Duodenal mucosa (tissue), 2 donors: ENCODE measurements around the gene ZNF649.

ENCODE experiments used
- H3K27ac ChIP-seq: one replicate; pipeline ENCODE4 v1.7.0; 2013; ENCODE audit warnings: low read depth, low read length
- H3K27me3 ChIP-seq, 2 donors: one replicate each; pipeline ENCODE4 v1.7.0; 2013; ENCODE audit warnings: low read length in 2 of 2, control low read depth in 1 of 2; ENCODE audit not compliant: insufficient read depth in 2 of 2, control insufficient read depth in 1 of 2
- H3K36me3 ChIP-seq, 2 donors: one replicate each; pipeline ENCODE4 v1.7.0; 2013; ENCODE audit warnings: low read length in 2 of 2, control low read depth in 1 of 2; ENCODE audit not compliant: insufficient read depth in 2 of 2, control insufficient read depth in 1 of 2
- H3K4me1 ChIP-seq, 2 donors: one replicate each; pipeline ENCODE4 v1.7.0; 2013; ENCODE audit warnings: low read length in 2 of 2, control low read depth in 1 of 2; ENCODE audit not compliant: insufficient read depth in 2 of 2, control insufficient read depth in 1 of 2
- H3K4me3 ChIP-seq, 2 donors: one replicate each; pipeline ENCODE4 v1.7.0; 2013; ENCODE audit warnings: low read length in 2 of 2, low read depth in 1 of 2
- H3K9ac ChIP-seq, 2 donors: one replicate each; pipeline ENCODE4 v1.7.0; 2013; ENCODE audit warnings: low read length in 2 of 2, low read depth in 1 of 2
- H3K9me3 ChIP-seq, 2 donors: one replicate each; pipeline ENCODE4 v1.7.0; 2013; ENCODE audit warnings: low read length in 2 of 2, control low read depth in 1 of 2; ENCODE audit not compliant: control insufficient read depth in 1 of 2

Gene ZNF649

DNA sequence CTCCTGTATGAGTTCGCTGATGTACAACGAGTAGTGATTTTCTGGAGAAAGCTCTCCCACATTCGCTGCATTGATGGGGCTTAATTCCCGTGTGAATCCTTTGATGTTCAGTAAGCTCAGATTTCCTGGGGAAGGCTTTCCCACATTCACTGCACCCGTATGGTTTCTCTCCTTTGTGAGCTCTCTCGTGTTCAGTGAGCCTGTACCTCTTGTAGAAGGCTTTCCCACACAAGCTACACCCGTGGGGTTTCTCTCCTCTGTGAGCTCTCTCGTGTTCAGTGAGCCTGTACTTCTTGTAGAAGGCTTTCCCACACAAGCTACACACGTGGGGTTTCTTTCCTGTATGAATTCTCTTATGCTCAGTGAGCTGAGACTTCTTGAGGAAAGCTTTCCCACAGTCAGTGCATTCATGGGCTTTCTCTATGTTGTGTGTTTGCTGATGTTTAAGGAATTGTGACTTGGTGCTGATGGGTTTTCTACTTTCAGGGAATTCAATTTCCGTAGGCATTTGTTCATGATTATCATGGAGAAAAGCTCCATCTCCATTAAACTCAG is 13.5 kb downstream of the ZNF649 start:
- H3K27me3 ChIP-seq: no peaks in the 10 kb centered on the region
- peaks cover 59 to 67% of the 10 kb centered on the region in 2 donors for H3K36me3 ChIP-seq
- H3K27ac ChIP-seq: no peak overlapping the region
- H3K4me1 ChIP-seq: no peaks in the 10 kb centered on the region
- peaks cover 56 to 76% of the 10 kb centered on the region in 2 donors for H3K9me3 ChIP-seq
- H3K9ac ChIP-seq: no peak overlapping the region
- H3K4me3 ChIP-seq: peak overlapping the region in 1 of 2 donors; percentile 7

DNA sequence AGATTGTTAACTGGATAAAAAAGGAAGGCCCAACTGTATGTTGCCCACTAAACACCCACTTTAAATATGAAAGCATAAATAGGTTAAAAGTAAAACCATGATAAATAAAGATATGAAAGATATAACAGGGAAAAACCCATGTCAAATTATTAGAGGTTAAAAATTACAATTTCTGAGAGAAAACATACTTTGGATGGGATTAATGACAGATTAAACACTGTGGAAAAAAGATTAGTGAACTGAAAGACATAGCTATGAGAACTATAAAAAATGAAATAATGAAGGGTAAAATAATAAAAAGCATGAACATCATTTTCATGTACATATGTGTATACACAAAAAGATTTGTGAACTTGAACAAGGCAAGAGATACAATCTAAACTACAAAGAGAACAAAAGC is 14.9 kb downstream of the ZNF649 start:
- H3K4me3 ChIP-seq: no peak overlapping the region
- no peak overlapping the region for H3K9ac ChIP-seq
- H3K4me1 ChIP-seq: no peaks in the 10 kb centered on the region
- no peaks in the 10 kb centered on the region for H3K27me3 ChIP-seq
- H3K9me3 ChIP-seq: peaks cover 55 to 75% of the 10 kb centered on the region in 2 donors
- no peak overlapping the region for H3K27ac ChIP-seq
- peaks cover 51 to 55% of the 10 kb centered on the region in 2 donors for H3K36me3 ChIP-seq

DNA sequence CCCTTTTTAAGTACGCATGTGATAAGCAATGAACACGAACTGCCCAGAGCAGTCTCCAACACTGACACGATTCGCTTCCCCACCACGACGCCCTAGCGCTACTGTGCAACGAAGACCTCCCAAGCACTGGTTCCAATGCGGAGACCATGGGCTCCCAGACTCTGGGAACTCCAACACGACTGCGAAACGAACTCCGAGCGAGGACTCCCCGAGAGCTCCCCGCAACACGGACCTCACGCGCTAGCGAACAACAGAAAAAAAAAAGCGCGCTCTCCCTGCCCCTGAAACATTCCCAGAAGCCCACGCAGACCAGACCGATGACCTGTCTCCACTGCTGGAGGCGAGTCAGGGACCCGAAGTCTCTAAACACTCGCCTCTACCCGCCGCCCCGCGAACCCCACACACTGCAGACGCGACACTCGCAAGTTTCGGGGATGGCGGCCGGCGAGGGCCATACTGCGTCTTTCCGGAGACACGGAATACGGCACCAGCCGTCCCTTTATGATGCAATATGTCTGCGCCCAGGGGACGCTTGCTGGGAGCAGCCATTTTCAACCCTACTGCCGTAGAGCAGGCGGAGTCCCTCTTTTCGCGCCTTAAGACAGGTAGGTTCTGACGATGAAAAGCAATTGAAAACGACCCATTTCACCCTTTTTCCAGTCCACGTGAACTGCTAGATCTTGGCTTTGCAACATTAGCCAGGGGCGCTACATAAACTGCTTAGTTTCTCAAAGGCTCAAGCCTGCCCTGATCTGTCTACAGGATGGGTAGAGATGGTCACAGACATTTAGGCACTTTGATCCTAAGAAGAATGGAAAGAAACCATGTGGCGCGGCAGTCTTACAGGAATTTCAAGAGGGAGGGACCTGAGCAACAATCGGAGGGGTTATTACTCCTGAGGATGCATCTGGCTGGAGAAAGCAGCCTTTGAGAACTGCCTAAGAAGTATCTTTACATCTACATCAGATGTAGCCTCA is 17.0 kb downstream of the ZNF649 start, which contains the start of gene ZNF577:
TSS of gene ZNF577 (minus strand) at position 430 of the 977 bp plus-strand sequence. CDS start 7,569 bp downstream, outside the sequence.
- peak within 1 kb of the TSS; percentile 60 for H3K9ac ChIP-seq
- H3K27me3 ChIP-seq: no peaks in the 10 kb centered on the region
- no peaks in the 10 kb centered on the region for H3K4me1 ChIP-seq
- H3K9me3 ChIP-seq: peaks cover 47 to 60% of the 10 kb centered on the region in 2 donors
- peak within 1 kb of the TSS; percentile 85 to 89 for H3K4me3 ChIP-seq
- H3K27ac ChIP-seq: peak within 1 kb of the TSS; percentile 30
- H3K36me3 ChIP-seq: peaks cover 32 to 33% of the 10 kb centered on the region in 2 donors

DNA sequence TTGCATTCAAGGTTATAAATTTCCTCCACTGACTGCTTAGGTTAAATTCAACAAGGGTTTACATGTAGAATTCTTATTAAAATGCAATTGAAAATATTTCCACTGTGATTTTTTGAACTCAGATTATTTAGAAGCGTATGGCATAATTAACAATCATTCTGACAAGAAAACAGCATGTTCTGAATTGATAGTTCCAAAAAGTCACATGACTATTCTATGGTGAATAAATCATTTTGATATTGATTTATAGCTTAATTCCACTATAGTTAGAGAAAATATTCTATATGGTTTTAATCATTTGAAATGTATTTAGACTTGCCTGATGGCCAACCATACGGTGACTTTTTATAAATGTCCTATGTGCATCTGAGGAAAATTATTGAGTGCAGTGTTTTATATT is 20.1 kb downstream of the ZNF649 start:
- peaks cover 32 to 64% of the 10 kb centered on the region in 2 donors for H3K9me3 ChIP-seq
- no peaks in the 10 kb centered on the region for H3K4me1 ChIP-seq

DNA sequence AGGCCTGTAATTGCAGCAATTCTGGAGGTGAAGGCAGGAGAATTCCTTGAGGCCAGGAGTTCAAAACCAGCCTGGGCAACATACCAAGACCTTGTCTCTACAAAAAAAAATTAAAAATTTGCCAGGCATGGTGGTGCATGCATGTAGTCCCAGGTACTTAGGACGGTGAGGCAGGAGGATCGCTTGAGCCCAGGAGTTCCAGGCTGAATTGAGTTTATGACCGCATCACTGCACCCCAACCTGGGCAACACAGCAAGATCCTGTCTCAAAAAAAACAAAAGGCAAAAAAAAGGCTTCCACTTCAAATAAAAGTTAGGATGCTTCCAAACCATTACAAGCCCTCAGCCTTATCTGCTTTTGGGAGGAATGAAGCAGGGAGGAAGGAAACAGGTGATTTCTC is 22.3 kb downstream of the ZNF649 start:
- no peak overlapping the region for H3K9ac ChIP-seq
- H3K27me3 ChIP-seq: no peaks in the 10 kb centered on the region
- H3K4me1 ChIP-seq: no peaks in the 10 kb centered on the region
- H3K4me3 ChIP-seq: no peak overlapping the region
- H3K9me3 ChIP-seq: peaks cover 30 to 52% of the 10 kb centered on the region in 2 donors
- H3K36me3 ChIP-seq: peaks cover 7 to 20% of the 10 kb centered on the region in 2 donors
- no peak overlapping the region for H3K27ac ChIP-seq

More for the DNA sequence above, 20.1 kb downstream of the ZNF649 start:
- H3K27ac ChIP-seq: no peak overlapping the region
- no peak overlapping the region for H3K4me3 ChIP-seq
- H3K36me3 ChIP-seq: peaks cover 5 to 19% of the 10 kb centered on the region in 2 donors
- no peak overlapping the region for H3K9ac ChIP-seq
- no peaks in the 10 kb centered on the region for H3K27me3 ChIP-seq

DNA sequence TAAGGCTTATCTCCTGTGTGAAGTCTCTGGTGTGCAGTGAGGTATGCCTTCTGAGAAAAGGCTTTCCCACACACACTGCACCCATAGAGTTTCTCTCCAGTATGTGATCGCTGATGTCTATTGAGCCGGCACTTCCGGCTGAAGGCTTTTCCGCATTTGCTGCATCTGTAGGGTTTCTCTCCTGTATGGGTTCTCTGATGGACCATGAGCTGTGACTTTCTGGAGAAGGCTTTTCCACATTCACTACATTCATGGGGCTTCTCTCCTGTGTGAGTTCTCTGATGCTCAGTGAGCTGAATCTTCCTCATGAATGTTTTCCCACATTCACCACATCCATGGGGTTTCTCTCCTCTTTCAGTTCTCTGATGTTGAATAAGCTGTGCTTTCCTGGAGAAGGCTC is 31.7 kb downstream of the ZNF649 start:
- Histone ChIP-seq H3K9ac (no peak overlapping the region), H3K4me1 (no peaks in the 10 kb centered on the region), H3K27me3 (no peaks in the 10 kb centered on the region), H3K36me3 (peaks cover 31 to 43% of the 10 kb centered on the region in 2 donors), H3K9me3 (peaks cover 68 to 89% of the 10 kb centered on the region in 2 donors), H3K27ac (no peak overlapping the region), H3K4me3 (peak overlapping the region; percentile 4 to 39)

DNA sequence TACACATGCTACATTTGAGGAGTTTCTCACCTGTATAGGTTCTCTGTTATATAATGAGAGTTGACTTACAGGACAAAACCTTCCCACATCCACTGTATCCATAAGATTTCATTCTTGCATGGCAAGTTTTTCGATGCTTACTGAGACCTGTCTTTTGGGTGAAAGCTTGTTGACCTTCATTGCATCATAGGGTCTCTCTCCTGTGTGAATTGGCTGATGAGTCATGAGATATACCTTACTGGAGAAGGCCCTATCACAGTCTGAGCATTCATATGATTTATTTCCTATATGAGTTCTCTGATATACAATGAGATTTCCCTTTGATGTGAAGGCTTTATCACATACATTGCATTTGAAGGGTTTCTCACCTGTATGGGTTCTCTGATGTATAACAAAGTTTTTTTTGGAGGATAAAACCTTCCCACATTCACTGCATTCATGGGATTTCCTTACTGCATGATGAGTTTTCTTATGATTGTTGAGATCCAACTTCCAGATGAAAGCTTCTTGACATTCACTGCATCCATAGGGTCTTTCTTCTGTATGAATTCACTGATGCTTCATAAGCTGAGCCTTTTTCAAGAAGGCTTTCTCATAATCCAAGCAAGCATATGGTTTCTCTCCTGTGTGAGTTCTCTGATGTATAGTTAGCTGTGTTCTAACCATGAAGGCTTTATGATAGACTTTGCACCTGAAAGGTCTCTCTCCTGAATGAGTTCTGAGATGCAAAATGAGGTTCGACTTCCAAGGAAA is 42.8 kb downstream of the ZNF649 start:
- Histone ChIP-seq H3K9ac (no peak overlapping the region), H3K4me3 (peak overlapping the region in 1 of 2 donors; percentile 8), H3K9me3 (peaks cover 69 to 76% of the 10 kb centered on the region in 2 donors), H3K27me3 (no peaks in the 10 kb centered on the region), H3K36me3 (peaks cover 0 to 5% of the 10 kb centered on the region in 2 donors), H3K27ac (no peak overlapping the region), H3K4me1 (no peaks in the 10 kb centered on the region)
